NCI-H446 (cell line): ENCODE data around the gene SLC6A9.
A peak's percentile ranks its signal among the peaks of the same experiment; 100 is the strongest.

ENCODE experiments used
- DNase-seq, 2 experiments: peaks; one replicate each; lab custom pipeline; 2025; lab: John Stamatoyannopoulos, UW

The SLC6A9 gene

GRCh38 chr1:43983253-43983899, 47.9 kb downstream of the SLC6A9 start:
- DNase-seq, result no peak

- DNase-seq, result no peak
Observed at GRCh38 chr1:43982808-43983207, 48.5 kb downstream of the SLC6A9 start.

GRCh38 chr1:43982241-43982640, 49.0 kb downstream of the SLC6A9 start:
- no peak for DNase-seq

GRCh38 chr1:43981636-43982035, 49.6 kb downstream of the SLC6A9 start:
- no peak for DNase-seq

- DNase-seq, result no peak
Observed at GRCh38 chr1:43981135-43981491, 50.1 kb downstream of the SLC6A9 start.

- DNase-seq, result no peak
Observed at GRCh38 chr1:43980255-43981134, 50.8 kb downstream of the SLC6A9 start.

GRCh38 chr1:43979528-43980254, 51.6 kb downstream of the SLC6A9 start:
- peak in 1 of 2 experiments; percentile 28 for DNase-seq

- DNase-seq, result no peak
Observed at GRCh38 chr1:43979261-43979527, 52.1 kb downstream of the SLC6A9 start.

- peak in 1 of 2 experiments; percentile 50 for DNase-seq
Observed at GRCh38 chr1:43978551-43979260, 52.6 kb downstream of the SLC6A9 start, which contains the start of gene B4GALT2. TSS of gene B4GALT2 (plus strand) at chr1:43979210. CDS start at chr1:43981161, 1,951 bp downstream.

- DNase-seq, result no peak
Observed at GRCh38 chr1:43978264-43978550, 53.1 kb downstream of the SLC6A9 start.

GRCh38 chr1:43977376-43978263, 53.6 kb downstream of the SLC6A9 start:
- DNase-seq, result no peak

GRCh38 chr1:43976890-43977289, 54.4 kb downstream of the SLC6A9 start:
- DNase-seq, result no peak

GRCh38 chr1:43976045-43976444, 55.2 kb downstream of the SLC6A9 start:
- DNase-seq, result no peak

GRCh38 chr1:43975249-43975961, 55.9 kb downstream of the SLC6A9 start:
- DNase-seq, result no peak

- peak; percentile 95 to 98 for DNase-seq
Observed at GRCh38 chr1:43974443-43975248, 56.6 kb downstream of the SLC6A9 start, which contains the start of gene ATP6V0B. TSS of gene ATP6V0B (plus strand) at chr1:43974960. CDS start at chr1:43975041, 81 bp downstream.

GRCh38 chr1:43973981-43974442, 57.2 kb downstream of the SLC6A9 start:
- DNase-seq, result no peak

- DNase-seq, result no peak
Observed at GRCh38 chr1:43971336-43971980, 59.8 kb downstream of the SLC6A9 start.

GRCh38 chr1:43970911-43971310, 60.4 kb downstream of the SLC6A9 start:
- DNase-seq, result no peak

GRCh38 chr1:43970502-43970901, 60.8 kb downstream of the SLC6A9 start:
- DNase-seq, result no peak
